AG04449 (cell line): ENCODE measurements around the gene LRRC8D.

Experiments
- CTCF ChIA-PET: fragments of 350-600 bp; formaldehyde crosslinking; extraction: SDS; loops from one replicate; lab custom pipeline; 2021; ENCODE audit warnings: antibody characterized with exemption; lab: Yijun Ruan, JAX
- POLR2A ChIA-PET: fragments of 400-600, 350-600 bp; formaldehyde crosslinking; extraction: SDS; loops from one replicate; lab custom pipeline; 2020; ENCODE audit warnings: antibody characterized with exemption, inconsistent platforms; lab: Yijun Ruan, JAX
- DNase-seq: peaks from one replicate; pipeline ENCODE4 v3.0.0-alpha.2; 2010; ENCODE audit warnings: low read depth, low spot score
- H3K4me3 ChIP-seq: 2 replicates; pipeline ENCODE4 v1.5.1; 2011; ENCODE audit warnings: low read depth, mild to moderate bottlenecking, control low read depth, low read length
- CTCF ChIP-seq: IDR thresholded peaks from one replicate; pipeline ENCODE4 v1.5.1; 2011; ENCODE audit warnings: mild to moderate bottlenecking, moderate library complexity, low read length, control low read depth, inconsistent platforms; ENCODE audit not compliant: insufficient read depth; ENCODE audit errors: missing control alignments

The LRRC8D gene

GRCh38 chr1:89866568-89866967, 45.7 kb downstream of the LRRC8D start:
- no peak for TF ChIP-seq CTCF
- CTCF ChIA-PET, result no interaction called here
- H3K4me3 ChIP-seq, result no peak overlapping the region
- POLR2A ChIA-PET, result no interaction called here
- DNase-seq, result no peak

DNA sequence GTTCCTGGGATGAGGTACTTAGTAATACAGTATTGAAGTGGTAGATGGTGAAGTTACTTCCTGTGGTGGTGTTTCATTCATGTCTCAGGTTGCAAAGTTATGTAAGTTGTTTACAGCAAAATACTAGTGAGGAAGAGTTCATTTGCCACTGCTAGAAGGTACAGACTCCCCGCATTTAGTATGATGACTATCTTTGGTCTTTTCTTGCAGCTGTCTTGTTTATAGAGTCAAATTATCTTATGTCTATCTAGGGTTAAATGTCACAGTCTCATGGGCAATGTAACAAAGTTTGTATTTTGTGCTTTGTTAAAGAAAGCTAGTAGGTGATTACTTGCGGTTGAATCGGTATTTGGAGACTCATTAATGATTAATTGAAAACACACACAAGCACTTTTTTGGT, 50.2 kb downstream of the LRRC8D start:
- no peak overlapping the region for H3K4me3 ChIP-seq
- TF ChIP-seq CTCF, result no peak
- ChIA-PET CTCF (no interaction called here), POLR2A (no interaction called here)
- no peak for DNase-seq

GRCh38 chr1:89871768-89872473, 51.1 kb downstream of the LRRC8D start:
- H3K4me3 ChIP-seq, result no peak overlapping the region
- ChIA-PET CTCF (interaction anchor here (1.0 to 1.3 kb wide), 3 partner anchors 9 to 388 kb away, joined by 3 to 4 read pairs (median 3); no protein-coding TSS in a partner anchor), POLR2A (no interaction called here)
- no peak for TF ChIP-seq CTCF
- DNase-seq, result no peak

DNA sequence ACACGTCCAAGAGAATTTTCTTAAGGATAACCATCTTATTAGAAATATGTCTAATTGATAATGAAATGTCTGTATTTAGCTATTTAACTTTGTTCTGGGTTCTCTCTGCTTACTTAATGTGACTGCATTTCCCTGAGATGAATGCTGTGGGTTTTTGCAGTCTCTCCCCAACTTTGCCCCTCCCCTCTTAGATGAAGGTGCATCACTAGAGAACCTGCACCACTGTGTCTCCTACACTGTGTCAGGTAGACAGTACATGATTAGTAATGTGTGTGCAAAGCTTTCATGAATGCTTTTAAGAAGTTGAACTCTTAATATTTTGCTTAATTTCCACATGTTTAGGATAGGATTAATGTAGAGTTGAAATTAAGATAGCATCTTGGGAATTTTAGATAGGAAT, 51.7 kb downstream of the LRRC8D start:
- H3K4me3 ChIP-seq, result no peak overlapping the region
- CTCF ChIA-PET, result interaction anchor here (1.1 to 1.3 kb wide), 3 partner anchors 8 to 389 kb away, joined by 3 read pairs; no protein-coding TSS in a partner anchor
- POLR2A ChIA-PET, result no interaction called here
- no peak for DNase-seq
- TF ChIP-seq CTCF, result no peak

DNA sequence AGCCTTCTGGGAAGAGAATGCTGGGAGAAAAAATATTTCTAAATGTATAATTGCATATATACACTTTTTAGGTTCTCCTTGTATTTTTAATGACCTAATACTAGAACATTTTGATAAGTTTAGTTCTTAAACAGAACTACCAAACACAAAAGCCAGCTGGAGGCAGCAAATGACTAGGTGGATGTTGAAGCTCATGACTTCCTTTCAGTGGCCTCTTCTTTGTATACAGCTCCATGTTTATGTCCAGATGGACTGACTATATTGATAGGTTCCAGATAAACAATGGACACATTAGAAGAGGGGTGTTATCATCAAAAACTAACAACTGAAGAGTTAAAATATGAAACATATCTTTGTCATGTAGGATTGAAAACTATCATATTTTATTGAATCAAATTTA, 52.5 kb downstream of the LRRC8D start:
- ChIA-PET CTCF (interaction anchor here (1.1 to 1.6 kb wide), 3 partner anchors 29 to 114 kb away, joined by 3 to 6 read pairs (median 3); no protein-coding TSS in a partner anchor), POLR2A (no interaction called here)
- no peak for DNase-seq
- H3K4me3 ChIP-seq, result no peak overlapping the region
- TF ChIP-seq CTCF, result no peak

DNA sequence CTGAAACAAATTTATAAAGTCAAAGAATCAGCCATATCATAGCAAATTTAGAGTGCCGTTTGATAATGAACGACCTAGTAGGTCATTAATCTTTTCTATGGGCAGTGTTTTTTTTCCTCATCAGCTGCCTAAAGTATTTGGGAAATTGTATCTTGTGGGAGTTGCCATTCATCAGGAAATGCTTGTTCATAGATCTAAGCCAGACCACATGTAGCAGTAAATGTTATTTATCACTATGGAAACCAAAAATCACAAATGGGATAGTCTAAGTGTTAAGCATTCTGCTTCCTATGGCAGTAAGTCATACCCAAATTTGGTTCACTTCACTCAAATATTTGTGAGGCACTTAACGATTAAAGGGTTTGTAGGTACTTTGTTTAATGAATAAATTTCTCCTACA, 52.9 kb downstream of the LRRC8D start:
- DNase-seq, result no peak
- CTCF ChIA-PET, result interaction anchor here (1.3 to 1.6 kb wide), 2 partner anchors 30 to 113 kb away, joined by 3 to 6 read pairs; no protein-coding TSS in a partner anchor
- POLR2A ChIA-PET, result no interaction called here
- H3K4me3 ChIP-seq, result no peak overlapping the region
- TF ChIP-seq CTCF, result no peak
